SK-N-SH (cell line): ENCODE data around the gene PYCR2. TPM values are rescaled to one million over a fixed set of nuclear protein-coding genes. Genes with fewer than 3 reads are reported as not detected.

Experiments
- CTCF ChIA-PET: fragments of 300-600, 350-600 bp; formaldehyde crosslinking; extraction: SDS; loops from one replicate; lab custom pipeline; 2021; lab: Yijun Ruan, JAX
- POLR2A ChIA-PET: fragments of 350-600 bp; sonication (Branson Sonifier 250); formaldehyde crosslinking; extraction: SDS; loops from one replicate; lab custom pipeline; 2020; ENCODE audit warnings: antibody characterized with exemption, inconsistent platforms; lab: Yijun Ruan, JAX
- DNase-seq: peaks from one replicate; pipeline ENCODE4 v3.0.0; 2012
- H2AFZ ChIP-seq: fragments of 200-600 bp; sonication (generic); 2 replicates; pipeline ENCODE4 v1.8.1; 2016; ENCODE audit warnings: antibody characterized with exemption, mild to moderate bottlenecking, low read depth
- H3F3A ChIP-seq: fragments of 200-600 bp; sonication (generic); replicated peaks from 2 replicates; pipeline ENCODE3; 2016; ENCODE audit warnings: antibody characterized with exemption, mild to moderate bottlenecking; ENCODE audit not compliant: insufficient read depth
- H3K27ac ChIP-seq, 2 experiments: fragments of 200-500 bp in 1 of 2; fragments of 200-600 bp in 1 of 2; sonication (Bioruptor generic) in 1 of 2; sonication (generic), shearing (Covaris generic) in 1 of 2; 2 replicates each; pipeline versions ENCODE4 v1.5.1 to v1.6.1; 2014 to 2016; ENCODE audit warnings: low read depth in 2 of 2, inconsistent platforms in 1 of 2, low read length in 1 of 2, mild to moderate bottlenecking in 1 of 2, mixed read lengths in 1 of 2
- H3K27me3 ChIP-seq: fragments of 200-600 bp; sonication (generic), shearing (Covaris generic); 2 replicates; pipeline ENCODE4 v1.6.1; 2016; ENCODE audit warnings: mixed run types; ENCODE audit not compliant: insufficient read depth
- H3K36me3 ChIP-seq, 2 experiments: fragments of 200-500 bp in 1 of 2; fragments of 200-600 bp in 1 of 2; sonication (Bioruptor generic) in 1 of 2; sonication (generic) in 1 of 2; replicated peaks in 1 of 2; 2 replicates each; pipeline versions ENCODE3 to v1.5.1; 2014 to 2016; ENCODE audit warnings: low read length in 1 of 2, mild to moderate bottlenecking in 1 of 2; ENCODE audit not compliant: insufficient read depth in 2 of 2, control insufficient read depth in 1 of 2
- H3K4me1 ChIP-seq, 2 experiments: fragments of 200-500 bp in 1 of 2; fragments of 200-600 bp in 1 of 2; sonication (Bioruptor generic) in 1 of 2; sonication (generic), shearing (Covaris generic) in 1 of 2; 2 replicates each; pipeline versions ENCODE4 v1.5.1 to v1.6.1; 2014 to 2016; ENCODE audit warnings: low read depth in 1 of 2, low read length in 1 of 2, mixed run types in 1 of 2; ENCODE audit not compliant: insufficient read depth in 2 of 2, control insufficient read depth in 1 of 2
- H3K4me2 ChIP-seq: fragments of 200-600 bp; sonication (generic), shearing (Covaris generic); 2 replicates; pipeline ENCODE4 v1.6.1; 2017; ENCODE audit warnings: mixed run types
- H3K4me3 ChIP-seq, 2 experiments: fragments of 200-500 bp in 1 of 2; fragments of 200-600 bp in 1 of 2; sonication (Bioruptor generic) in 1 of 2; sonication (generic), shearing (Covaris generic) in 1 of 2; 2 replicates each; pipeline versions ENCODE4 v1.5.1 to v1.8.1; 2014 to 2016; ENCODE audit warnings: low read depth in 2 of 2, inconsistent platforms in 1 of 2, low read length in 1 of 2, mild to moderate bottlenecking in 1 of 2, mixed read lengths in 1 of 2, moderate library complexity in 1 of 2
- H3K79me2 ChIP-seq: fragments of 200-600 bp; sonication (generic); 2 replicates; pipeline ENCODE4 v1.8.1; 2017; ENCODE audit warnings: mild to moderate bottlenecking; ENCODE audit not compliant: insufficient read depth
- H3K9ac ChIP-seq: fragments of 200-600 bp; sonication (generic); 2 replicates; pipeline ENCODE4 v1.6.1; 2017; ENCODE audit warnings: mixed run types
- H3K9me2 ChIP-seq: fragments of 200-600 bp; sonication (generic); 2 replicates; pipeline ENCODE4 v1.6.1; 2017; ENCODE audit warnings: mixed run types
- H3K9me3 ChIP-seq: fragments of 200-600 bp; sonication (generic); 2 replicates; pipeline ENCODE4 v1.6.1; 2017; ENCODE audit warnings: mixed run types, mild to moderate bottlenecking, moderate library complexity
- H4K20me1 ChIP-seq: fragments of 200-600 bp; sonication (generic); 2 replicates; pipeline ENCODE4 v1.6.1; 2017; ENCODE audit warnings: mild to moderate bottlenecking, mixed run types; ENCODE audit not compliant: insufficient read depth
- CTCF ChIP-seq: fragments of 200-600 bp; sonication (generic); IDR thresholded peaks from 2 replicates; pipeline ENCODE4 v1.6.1; 2017; ENCODE audit warnings: antibody characterized with exemption, mild to moderate bottlenecking, moderate library complexity
- EP300 ChIP-seq, 2 experiments: IDR thresholded peaks; 2 replicates each; pipeline versions ENCODE4 v1.4.0 to v1.6.1; 2012; ENCODE audit warnings: borderline replicate concordance in 1 of 2, low read depth in 1 of 2, low read length in 1 of 2
- JUND ChIP-seq: IDR thresholded peaks from 2 replicates; pipeline ENCODE4 v1.4.0; 2012
- MAX ChIP-seq: IDR thresholded peaks from 2 replicates; pipeline ENCODE4 v1.4.0; 2012; ENCODE audit warnings: low read depth
- MXI1 ChIP-seq: IDR thresholded peaks from 2 replicates; pipeline ENCODE4 v1.6.1; 2012; ENCODE audit warnings: mild to moderate bottlenecking, low read depth, low read length, improper control_type of control experiment
- NRF1 ChIP-seq: IDR thresholded peaks from 2 replicates; pipeline ENCODE4 v1.6.1; 2012; ENCODE audit warnings: low read depth, mild to moderate bottlenecking, low read length
- POLR2AphosphoS5 ChIP-seq: IDR thresholded peaks from 2 replicates; pipeline ENCODE4 v1.6.1; 2012; ENCODE audit warnings: low read depth, low read length
- TAF1 ChIP-seq: IDR thresholded peaks from 2 replicates; pipeline ENCODE4 v1.6.1; 2012; ENCODE audit warnings: low read depth, mild to moderate bottlenecking, low read length, moderate library complexity, borderline replicate concordance
- YY1 ChIP-seq: IDR thresholded peaks from 2 replicates; pipeline ENCODE4 v1.4.0; 2012; ENCODE audit warnings: low read depth, mild to moderate bottlenecking
- ZBTB33 ChIP-seq: IDR thresholded peaks from 2 replicates; pipeline ENCODE4 v1.4.0; 2012; ENCODE audit warnings: low read depth, borderline replicate concordance
- WGBS: methylation state at CpG from one replicate; pipeline ENCODE4 v1.1.6; 2017; ENCODE audit warnings: low lambda C conversion rate; 5-methylcytosine and 5-hydroxymethylcytosine counted together
- polyA plus RNA-seq, 3 experiments: library from polyadenylated mRNA; depleted of rRNA; stranded (reverse); fragments of >200 nt; gene quantifications; 2 replicates each; pipeline ENCODE4 v1.2.3, GENCODE V29; 2012

PYCR2 gene
- polyA plus RNA-seq, 1 of the 3 experiments (the other 2 are of a cell fraction) = 95.3 TPM

GRCh38 chr1:225881959-225882693, 41.9 kb downstream of the PYCR2 start, which contains the start of gene TMEM63A:
TMEM63A (minus strand) TSS chr1:225882380; CDS start chr1:225877580, 4,800 bp downstream.
- Histone ChIP-seq H3F3A (peaks cover 4% of the 10 kb centered on the region), H4K20me1 (no peaks in the 10 kb centered on the region), H3K36me3 (no peaks in the 10 kb centered on the region), H3K4me1 (peaks cover 0 to 34% of the 10 kb centered on the region in 2 experiments; a peak in 1 of 4 replicates), H3K4me3 (peak within 1 kb of the TSS; percentile 78 to 89), H3K9me3 (no peaks in the 10 kb centered on the region), H3K9ac (peak within 1 kb of the TSS; percentile 85), H3K9me2 (no peaks in the 10 kb centered on the region), H2AFZ (peak within 1 kb of the TSS; percentile 98), H3K4me2 (peak within 1 kb of the TSS; percentile 94), H3K27me3 (no peaks in the 10 kb centered on the region), H3K79me2 (peaks cover 7% of the 10 kb centered on the region; the same call in 1 of the 2 replicates)
- POLR2A ChIA-PET = interaction anchor here (0.8 to 2.7 kb wide), 4 partner anchors 20 to 105 kb away, joined by 3 to 7 read pairs (median 4); partner anchors contain the start of gene SRP9
- CTCF ChIA-PET = interaction anchor here (0.7 to 3.9 kb wide), 12 partner anchors 10 to 407 kb away, joined by 3 to 21 read pairs (median 4); partner anchors contain the start of gene SRP9
- 45% methylated on average over 11 of the region's 64 CpGs for WGBS
- TF ChIP-seq POLR2AphosphoS5 (peak; percentile 71), TAF1 (peak; percentile 56), YY1 (0 out of 2 replicates have a peak, but pooled peaks have one; percentile 9), MAX (peak; percentile 63), CTCF (peak; percentile 37), MXI1 (no peak), EP300 (IDR thresholded peaks at IDR 0.05; ENCODE audit: borderline replicate concordance in 1 of 2, low read depth in 1 of 2, low read length in 1 of 2) (no peak), ZBTB33 (no peak), NRF1 (peak; percentile 91), JUND (no peak)
- TF ChIP-seq, all 33 proteins: peak for 6
- peak; percentile 93 for DNase-seq
- peak within 1 kb of the TSS; percentile 46 to 56 for H3K27ac ChIP-seq
